Measurements from ENCODE around the gene IL1B. TPM values are rescaled to one million over a fixed set of nuclear protein-coding genes. Genes with fewer than 3 reads are reported as not detected.

Gene IL1B
- polyA plus RNA-seq, 1 donor from 2014 or later, result not detected

- H2AFZ ChIP-seq (ENCODE audit: low read depth, low read length), result no peak overlapping the region
- no peak overlapping the region for H3K4me2 ChIP-seq (ENCODE audit: low read length)
- no peaks in the 10 kb centered on the region for H3F3A ChIP-seq (ENCODE audit: insufficient read depth, low read length, poor library complexity, severe bottlenecking)
- no peaks in the 10 kb centered on the region for H3K9me3 ChIP-seq (ENCODE audit: low read length)
- no peaks in the 10 kb centered on the region for H3K9me2 ChIP-seq (ENCODE audit: insufficient read depth, low read length)
- no peaks in the 10 kb centered on the region for H3K27me3 ChIP-seq (ENCODE audit: insufficient read depth, low read depth, low read length)
- H3K79me2 ChIP-seq (replicated peaks; ENCODE audit: insufficient read depth, low read length), result no peaks in the 10 kb centered on the region
- TF ChIP-seq CTCF (IDR thresholded peaks at IDR 0.05; ENCODE audit: poor library complexity, severe bottlenecking) (no peak), RAD21 (conservative IDR thresholded peaks at IDR 0.05) (no peak), EP300 (conservative IDR thresholded peaks at IDR 0.05; ENCODE audit: poor library complexity, severe bottlenecking) (no peak), MXI1 (conservative IDR thresholded peaks at IDR 0.05; ENCODE audit: poor library complexity, severe bottlenecking) (no peak), POLR2AphosphoS5 (IDR thresholded peaks at IDR 0.05) (no peak), SMC3 (conservative IDR thresholded peaks at IDR 0.05; ENCODE audit: poor library complexity) (no peak), REST (IDR thresholded peaks at IDR 0.05; ENCODE audit: borderline replicate concordance) (no peak), TAF1 (IDR thresholded peaks at IDR 0.05; ENCODE audit: low read depth) (no peak), EZH2 (IDR thresholded peaks at IDR 0.05; ENCODE audit: borderline replicate concordance, insufficient read depth, low read length, poor library complexity, severe bottlenecking) (no peak)
- no peak overlapping the region for H3K4me3 ChIP-seq (ENCODE audit: low read length)
- no peaks in the 10 kb centered on the region for H3K36me3 ChIP-seq (ENCODE audit: insufficient read depth, low read length)
- H4K20me1 ChIP-seq (ENCODE audit: insufficient read depth), result no peaks in the 10 kb centered on the region
- H3K9ac ChIP-seq (ENCODE audit: low read length), result no peak overlapping the region
- H3K27ac ChIP-seq (ENCODE audit: low read length), result no peak overlapping the region
These were observed 17.5 kb downstream of the IL1B start for GRCh38 chr2:112819081-112819480.

- Histone ChIP-seq H4K20me1 (ENCODE audit: insufficient read depth) (no peaks in the 10 kb centered on the region), H3K27me3 (ENCODE audit: insufficient read depth, low read depth, low read length) (no peaks in the 10 kb centered on the region), H3K9ac (ENCODE audit: low read length) (no peak overlapping the region), H3K27ac (ENCODE audit: low read length) (no peak overlapping the region), H3K9me2 (ENCODE audit: insufficient read depth, low read length) (no peaks in the 10 kb centered on the region), H3K79me2 (replicated peaks; ENCODE audit: insufficient read depth, low read length) (no peaks in the 10 kb centered on the region), H3K4me2 (ENCODE audit: low read length) (no peak overlapping the region), H3F3A (ENCODE audit: insufficient read depth, low read length, poor library complexity, severe bottlenecking) (no peaks in the 10 kb centered on the region), H3K4me3 (ENCODE audit: low read length) (no peak overlapping the region), H3K36me3 (ENCODE audit: insufficient read depth, low read length) (no peaks in the 10 kb centered on the region), H3K9me3 (ENCODE audit: low read length) (no peaks in the 10 kb centered on the region), H2AFZ (ENCODE audit: low read depth, low read length) (no peak overlapping the region)
- no peak for TF ChIP-seq EZH2 (IDR thresholded peaks at IDR 0.05; ENCODE audit: borderline replicate concordance, insufficient read depth, low read length, poor library complexity, severe bottlenecking)
- TF ChIP-seq MXI1 (conservative IDR thresholded peaks at IDR 0.05; ENCODE audit: poor library complexity, severe bottlenecking), result no peak
- no peak for TF ChIP-seq POLR2AphosphoS5 (IDR thresholded peaks at IDR 0.05)
- TF ChIP-seq TAF1 (IDR thresholded peaks at IDR 0.05; ENCODE audit: low read depth), result no peak
- TF ChIP-seq EP300 (conservative IDR thresholded peaks at IDR 0.05; ENCODE audit: poor library complexity, severe bottlenecking), result no peak
- TF ChIP-seq REST (IDR thresholded peaks at IDR 0.05; ENCODE audit: borderline replicate concordance), result no peak
- no peak for TF ChIP-seq SMC3 (conservative IDR thresholded peaks at IDR 0.05; ENCODE audit: poor library complexity)
- TF ChIP-seq RAD21 (conservative IDR thresholded peaks at IDR 0.05), result no peak
- TF ChIP-seq CTCF (IDR thresholded peaks at IDR 0.05; ENCODE audit: poor library complexity, severe bottlenecking), result no peak
These were observed 18.3 kb downstream of the IL1B start for GRCh38 chr2:112818094-112818902.
